Activated CD8-positive, alpha-beta memory T cell treated with anti-CD3 and anti-CD28 coated beads, Interleukin-2, amount 50 U/mL, for 48 hours (primary cell): ENCODE measurements around the gene REXO4.
"Not testable (repeated sequence)": the region's sequence is repeated elsewhere in the genome, so short reads cannot be mapped to it uniquely, and the experiment has no call there.

Experiments used
- DNase-seq: peaks from one replicate; pipeline ENCODE4 v3.0.0-alpha.2; 2020

Gene REXO4

GRCh38 chr9:133385452-133385851 is 32.4 kb downstream of the REXO4 start:
- DNase-seq = no peak

GRCh38 chr9:133384736-133385321 is 33.0 kb downstream of the REXO4 start:
- DNase-seq = no peak

- DNase-seq = no peak
Observed at GRCh38 chr9:133383438-133383837, 34.4 kb downstream of the REXO4 start.

- DNase-seq = no peak
Observed at GRCh38 chr9:133382507-133383141, 35.2 kb downstream of the REXO4 start.

GRCh38 chr9:133380734-133381133 is 37.1 kb downstream of the REXO4 start:
- no peak for DNase-seq

GRCh38 chr9:133379153-133380086 is 38.4 kb downstream of the REXO4 start:
- no peak for DNase-seq

- no peak for DNase-seq
Observed at GRCh38 chr9:133378408-133378962, 39.3 kb downstream of the REXO4 start.

GRCh38 chr9:133377721-133378216 is 40.0 kb downstream of the REXO4 start:
- DNase-seq = no peak

GRCh38 chr9:133377280-133377679 is 40.5 kb downstream of the REXO4 start:
- not testable (repeated sequence) for DNase-seq

GRCh38 chr9:133375724-133376654 is 41.8 kb downstream of the REXO4 start, which contains the start of the genes STKLD1 and SURF4:
Gene STKLD1 (plus strand): TSS chr9:133376366. CDS start chr9:133376474, 108 bp downstream.
Gene SURF4 (minus strand): TSS chr9:133376060. CDS start chr9:133375969, 91 bp downstream.
- DNase-seq = peak; percentile 99

- peak; percentile 74 for DNase-seq
Observed at GRCh38 chr9:133375116-133375723, 42.6 kb downstream of the REXO4 start.

- DNase-seq = peak; percentile 67
Observed at GRCh38 chr9:133374612-133375115, 43.1 kb downstream of the REXO4 start.

GRCh38 chr9:133372144-133372543 is 45.7 kb downstream of the REXO4 start:
- peak; percentile 64 for DNase-seq

- peak; percentile 86 for DNase-seq
Observed at GRCh38 chr9:133371261-133371711, 46.5 kb downstream of the REXO4 start.

GRCh38 chr9:133370685-133371084 is 47.1 kb downstream of the REXO4 start:
- DNase-seq = peak; percentile 64

- DNase-seq = peak; percentile 64
Observed at GRCh38 chr9:133369933-133370332, 47.9 kb downstream of the REXO4 start.

GRCh38 chr9:133369422-133369821 is 48.4 kb downstream of the REXO4 start:
- no peak for DNase-seq

GRCh38 chr9:133368249-133368881 is 49.4 kb downstream of the REXO4 start:
- no peak for DNase-seq

- DNase-seq = no peak
Observed at GRCh38 chr9:133367778-133368177, 50.0 kb downstream of the REXO4 start.

GRCh38 chr9:133367221-133367620 is 50.6 kb downstream of the REXO4 start:
- no peak for DNase-seq
